HCT116 (cell line): ENCODE data around the gene GTF2A1. TPM values are rescaled to one million over a fixed set of nuclear protein-coding genes. Genes with fewer than 3 reads are reported as not detected.

Experiments
- ATAC-seq: fragments of 200-7000 bp; cut with Tn5 transposase; 2 replicates; pipeline ENCODE4 v1.9.1; 2020; ENCODE audit warnings: mild to moderate bottlenecking, moderate library complexity
- BruUV-seq: library from RNA; stranded (reverse); fragments of 400-500 nt; replicated peaks from 2 replicates; lab custom pipeline; 2021; lab: Mats Ljungman, UMichigan
- CTCF ChIA-PET: fragments of 300-600 bp; sonication (Branson Sonifier 250); formaldehyde crosslinking; loops from one replicate; lab custom pipeline; 2021; ENCODE audit warnings: antibody characterized with exemption; lab: Charles Lee
- POLR2A ChIA-PET: fragments of 300-600, 350-600 bp; sonication (Branson Sonifier 250); formaldehyde crosslinking; loops from one replicate; lab custom pipeline; 2021; ENCODE audit warnings: antibody characterized with exemption; lab: Charles Lee
- RAD21 ChIA-PET, 2 experiments: fragments of 300-600 bp; sonication (Branson Sonifier 250); formaldehyde crosslinking; loops; one replicate each; lab custom pipeline; 2023; ENCODE audit warnings: low total read pairs in 2 of 2; ENCODE audit not compliant: uncharacterized antibody in 2 of 2, unreplicated experiment in 2 of 2, low non-redundant PET in 1 of 2; lab: Charles Lee
- DNase-seq: peaks from one replicate; pipeline ENCODE4 v3.0.0-alpha.2; 2010; ENCODE audit warnings: low read depth, low spot score
- H2AFZ ChIP-seq: fragments of 200-600 bp; shearing (Covaris generic), sonication (generic); 2 replicates; pipeline ENCODE4 v1.6.1; 2017; ENCODE audit warnings: low read depth, mixed run types, mixed read lengths, antibody characterized with exemption, low read length; ENCODE audit not compliant: poor library complexity, severe bottlenecking
- H3K27ac ChIP-seq: 2 replicates; pipeline ENCODE4 v1.5.1; 2012; ENCODE audit warnings: low read depth, low read length
- H3K27me3 ChIP-seq: fragments of 200-600 bp; sonication (generic); 2 replicates; pipeline ENCODE4 v1.6.1; 2016; ENCODE audit warnings: mixed run types, low read length, mixed read lengths; ENCODE audit not compliant: insufficient read depth
- H3K36me3 ChIP-seq, 2 experiments: fragments of 200-500 bp in 1 of 2; fragments of 200-600 bp in 1 of 2; sonication (Bioruptor generic) in 1 of 2; sonication (generic) in 1 of 2; 2 replicates each; pipeline versions ENCODE4 v1.5.1 to v1.6.1; 2014 to 2016; ENCODE audit warnings: low read length in 2 of 2, inconsistent platforms in 1 of 2, mixed read lengths in 1 of 2, mixed run types in 1 of 2; ENCODE audit not compliant: insufficient read depth in 2 of 2, control insufficient read depth in 1 of 2
- H3K4me1 ChIP-seq, 2 experiments: fragments of 200-600 bp in 1 of 2; sonication (generic) in 1 of 2; 2 replicates each; pipeline versions ENCODE4 v1.5.1 to v1.6.1; 2012 to 2017; ENCODE audit warnings: low read length in 2 of 2, inconsistent platforms in 1 of 2, mild to moderate bottlenecking in 1 of 2, mixed read lengths in 1 of 2, mixed run types in 1 of 2, moderate library complexity in 1 of 2; ENCODE audit not compliant: insufficient read depth in 2 of 2, control insufficient read depth in 1 of 2
- H3K4me2 ChIP-seq: fragments of 200-600 bp; sonication (generic); 2 replicates; pipeline ENCODE4 v1.6.1; 2017; ENCODE audit warnings: mixed run types, low read length, mixed read lengths
- H3K4me3 ChIP-seq, 2 experiments: fragments of 200-600 bp in 1 of 2; sonication (generic) in 1 of 2; replicated peaks in 1 of 2; 2 replicates each; pipeline ENCODE4 v1.5.1; 2011 to 2016; ENCODE audit warnings: low read length in 2 of 2, control low read depth in 1 of 2, low read depth in 1 of 2, mild to moderate bottlenecking in 1 of 2, mixed read lengths in 1 of 2, mixed run types in 1 of 2
- H3K79me2 ChIP-seq: fragments of 200-600 bp; sonication (generic); 2 replicates; pipeline ENCODE4 v1.6.1; 2017; ENCODE audit warnings: mild to moderate bottlenecking, mixed run types, low read length, moderate library complexity, mixed read lengths; ENCODE audit not compliant: insufficient read depth
- H3K9ac ChIP-seq: fragments of 200-600 bp; sonication (generic); 2 replicates; pipeline ENCODE4 v1.6.1; 2016; ENCODE audit warnings: low read length, mixed read lengths
- H3K9me2 ChIP-seq: fragments of 200-600 bp; sonication (generic), shearing (Covaris generic); 2 replicates; pipeline ENCODE4 v1.6.1; 2017; ENCODE audit warnings: mixed run types, mild to moderate bottlenecking, moderate library complexity; ENCODE audit not compliant: insufficient read depth
- H3K9me3 ChIP-seq, 2 experiments: fragments of 200-500 bp in 1 of 2; fragments of 200-600 bp in 1 of 2; sonication (Bioruptor generic) in 1 of 2; sonication (generic) in 1 of 2; 2 replicates each; pipeline ENCODE4 v1.6.1; 2014 to 2017; ENCODE audit warnings: low read length in 2 of 2, mixed read lengths in 2 of 2, inconsistent platforms in 1 of 2, low read depth in 1 of 2, mild to moderate bottlenecking in 1 of 2, mixed run types in 1 of 2, moderate library complexity in 1 of 2; ENCODE audit not compliant: control insufficient read depth in 1 of 2, insufficient read depth in 1 of 2
- H4K20me1 ChIP-seq: fragments of 200-600 bp; sonication (generic), shearing (Covaris generic); 2 replicates; pipeline ENCODE4 v1.6.1; 2017; ENCODE audit warnings: mixed run types, mild to moderate bottlenecking, moderate library complexity; ENCODE audit not compliant: insufficient read depth
- CEBPB ChIP-seq: IDR thresholded peaks from 2 replicates; pipeline ENCODE4 v1.6.1; 2012; ENCODE audit warnings: low read depth
- CTCF ChIP-seq, 3 experiments: fragments of 200-600 bp in 1 of 3; sonication (generic) in 1 of 3; IDR thresholded peaks in 2 of 3; conservative IDR thresholded peaks in 1 of 3; 2 replicates each; pipeline ENCODE4 v1.5.1; 2012 to 2017; ENCODE audit warnings: low read depth in 2 of 3, low read length in 2 of 3, antibody characterized with exemption in 1 of 3, borderline replicate concordance in 1 of 3, control low read depth in 1 of 3, mild to moderate bottlenecking in 1 of 3, mixed read lengths in 1 of 3, mixed run types in 1 of 3, moderate library complexity in 1 of 3; ENCODE audit not compliant: insufficient read depth in 1 of 3
- EGR1 ChIP-seq: IDR thresholded peaks from 2 replicates; pipeline ENCODE4 v1.6.1; 2012; ENCODE audit warnings: low read depth
- EZH2phosphoT487 ChIP-seq: fragments of 200-600 bp; IDR thresholded peaks from 2 replicates; pipeline ENCODE4 v1.6.1; 2018; ENCODE audit warnings: antibody characterized with exemption, borderline replicate concordance
- FOSL1 ChIP-seq: IDR thresholded peaks from 2 replicates; pipeline ENCODE4 v1.6.1; 2012; ENCODE audit warnings: low read depth
- POLR2A ChIP-seq: IDR thresholded peaks from 2 replicates; pipeline ENCODE4 v1.7.0; 2011; ENCODE audit warnings: borderline replicate concordance; ENCODE audit not compliant: insufficient read depth, insufficient read length; ENCODE audit errors: extremely low read depth
- POLR2AphosphoS5 ChIP-seq: IDR thresholded peaks from 2 replicates; pipeline ENCODE4 v1.6.1; 2011; ENCODE audit warnings: mild to moderate bottlenecking, low read depth, low read length, moderate library complexity
- SP1 ChIP-seq: IDR thresholded peaks from 2 replicates; pipeline ENCODE4 v1.6.1; 2012; ENCODE audit warnings: low read depth
- TCF7L2 ChIP-seq: IDR thresholded peaks from 2 replicates; pipeline ENCODE4 v1.7.0; 2011; ENCODE audit warnings: borderline replicate concordance, inconsistent platforms; ENCODE audit not compliant: insufficient read depth, insufficient read length; ENCODE audit errors: extremely low read depth
- YY1 ChIP-seq: IDR thresholded peaks from 2 replicates; pipeline ENCODE4 v1.6.1; 2011; ENCODE audit warnings: low read length, low read depth, moderate library complexity, mild to moderate bottlenecking; ENCODE audit not compliant: insufficient replicate concordance; ENCODE audit errors: extremely low read depth
- intact Hi-C: fragments of 100-400 bp; cut with micrococcal nuclease; formaldehyde crosslinking; loops from 2 replicates; pipeline ENCODE4 v1.10.0; 2022
- total RNA-seq: library from RNA; stranded (reverse); gene quantifications from one replicate; pipeline ENCODE4 v1.2.1, GENCODE V29; 2021; ENCODE audit not compliant: unreplicated experiment

GTF2A1 gene
- total RNA-seq, 1 experiment from 2014 or later = 39.7 TPM

- TF ChIP-seq TCF7L2 (no peak), EGR1 (no peak), CEBPB (no peak)
These were observed 35.7 kb upstream of the GTF2A1 start (continued) for GRCh38 chr14:81256289-81256960.

DNA sequence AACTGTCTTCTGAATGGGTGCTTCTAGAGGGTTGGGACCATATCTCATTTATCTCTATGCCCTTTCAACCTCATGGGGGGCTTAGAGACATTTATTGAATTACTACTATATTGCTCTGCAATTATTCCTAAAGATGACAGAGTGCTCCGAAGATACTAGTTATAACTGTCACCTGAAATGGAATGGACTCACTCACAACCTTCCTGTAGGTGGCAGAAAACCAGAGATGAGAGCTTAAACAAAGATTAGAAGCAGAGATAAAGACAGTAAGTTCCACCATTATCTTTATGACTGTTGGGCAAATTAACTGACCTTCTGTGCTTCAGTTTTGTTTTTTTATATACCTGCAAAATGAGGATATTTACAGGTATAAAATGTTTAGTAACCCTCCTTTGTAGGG, 31.5 kb upstream of the GTF2A1 start:
- no peak overlapping the region for H2AFZ ChIP-seq
- no peaks in the 10 kb centered on the region for H3K27me3 ChIP-seq
- no peaks in the 10 kb centered on the region for H3K4me1 ChIP-seq
- ATAC-seq (no peak), DNase-seq (no peak)
- H3K9ac ChIP-seq = no peak overlapping the region
- H3K4me2 ChIP-seq = no peak overlapping the region
- POLR2A ChIA-PET = interaction anchor here (1.2 kb wide), 1 partner anchor 33 kb away, joined by 3 read pairs; no protein-coding TSS in a partner anchor
- H3K4me3 ChIP-seq = no peak overlapping the region
- H4K20me1 ChIP-seq = no peaks in the 10 kb centered on the region
- H3K27ac ChIP-seq = no peak overlapping the region
- H3K9me2 ChIP-seq = no peaks in the 10 kb centered on the region
- H3K36me3 ChIP-seq = no peaks in the 10 kb centered on the region
- H3K9me3 ChIP-seq = no peaks in the 10 kb centered on the region
- H3K79me2 ChIP-seq = no peaks in the 10 kb centered on the region
- TF ChIP-seq POLR2AphosphoS5 (no peak), YY1 (no peak), CTCF (IDR thresholded peaks at IDR 0.05 in 2 of 3, conservative IDR thresholded peaks at IDR 0.05 in 1 of 3; ENCODE audit: borderline replicate concordance in 1 of 3, insufficient read depth in 1 of 3, low read depth in 2 of 3, low read length in 2 of 3) (peak in 2 of 3 experiments; percentile 10 to 30; a peak in 1 of 6 replicates), FOSL1 (no peak), EZH2phosphoT487 (no peak), POLR2A (no peak), SP1 (no peak)
- no TSS peak for BruUV-seq
- intact Hi-C loops = no loop called here
- CTCF ChIA-PET = no interaction called here
- RAD21 ChIA-PET = no interaction called here
